GM10248 (cell line): ENCODE results near the gene MUC5AC.
A peak's percentile ranks its signal among the peaks of the same experiment; 100 is the strongest.
"Not testable (repeated sequence)": the region's sequence is repeated elsewhere in the genome, so short reads cannot be mapped to it uniquely, and the experiment has no call there.

Experiments
- CTCF ChIA-PET: fragments of 300-600 bp; sonication (Branson Sonifier 250); formaldehyde crosslinking; extraction: SDS; loops from one replicate; lab custom pipeline; 2021; ENCODE audit warnings: antibody characterized with exemption; lab: Yijun Ruan, JAX
- POLR2A ChIA-PET: fragments of 350-650 bp; sonication (Branson Sonifier 250); formaldehyde crosslinking; extraction: SDS; loops from one replicate; lab custom pipeline; 2020; ENCODE audit warnings: antibody characterized with exemption; lab: Yijun Ruan, JAX
- DNase-seq: peaks from one replicate; pipeline ENCODE4 v3.0.0; 2012; ENCODE audit errors: extremely low spot score
- CTCF ChIP-seq: IDR thresholded peaks from 2 replicates; pipeline ENCODE4 v1.5.1; 2012; ENCODE audit warnings: mild to moderate bottlenecking, low read depth; ENCODE audit errors: extremely low read depth, missing control alignments, control extremely low read depth

The MUC5AC gene

GRCh38 chr11:1152316-1153104 lies 5.2 kb upstream of the MUC5AC start:
- CTCF ChIA-PET, result no interaction called here
- no peak for TF ChIP-seq CTCF
- POLR2A ChIA-PET, result no interaction called here
- DNase-seq, result peak; percentile 40

- CTCF ChIA-PET, result no interaction called here
- DNase-seq, result peak; percentile 15
These were observed 4.4 kb upstream of the MUC5AC start for GRCh38 chr11:1153105-1153950.

GRCh38 chr11:1153951-1154493 lies 3.7 kb upstream of the MUC5AC start:
- CTCF ChIA-PET, result no interaction called here
- TF ChIP-seq CTCF, result no peak
- POLR2A ChIA-PET, result no interaction called here
- DNase-seq, result peak; percentile 13

More at GRCh38 chr11:1153105-1153950, 4.4 kb upstream of the MUC5AC start:
- POLR2A ChIA-PET, result no interaction called here
- no peak for TF ChIP-seq CTCF

GRCh38 chr11:1154656-1155055 lies 3.1 kb upstream of the MUC5AC start:
- POLR2A ChIA-PET, CTCF ChIA-PET, DNase-seq: not testable (repeated sequence)

GRCh38 chr11:1155274-1155693 lies 2.5 kb upstream of the MUC5AC start:
- no peak for DNase-seq
- ChIA-PET POLR2A (no interaction called here), CTCF (no interaction called here)
- TF ChIP-seq CTCF, result no peak

- ChIA-PET CTCF (no interaction called here), POLR2A (no interaction called here)
These were observed 1.0 kb upstream of the MUC5AC start for GRCh38 chr11:1156506-1157340.

More at GRCh38 chr11:1156506-1157340, 1.0 kb upstream of the MUC5AC start:
- no peak for TF ChIP-seq CTCF
- peak; percentile 11 for DNase-seq
